Measurements from ENCODE around the gene FXYD5.
"Not testable (repeated sequence)": the region's sequence is repeated elsewhere in the genome, so short reads cannot be mapped to it uniquely, and the experiment has no call there.

FXYD5 gene

DNA sequence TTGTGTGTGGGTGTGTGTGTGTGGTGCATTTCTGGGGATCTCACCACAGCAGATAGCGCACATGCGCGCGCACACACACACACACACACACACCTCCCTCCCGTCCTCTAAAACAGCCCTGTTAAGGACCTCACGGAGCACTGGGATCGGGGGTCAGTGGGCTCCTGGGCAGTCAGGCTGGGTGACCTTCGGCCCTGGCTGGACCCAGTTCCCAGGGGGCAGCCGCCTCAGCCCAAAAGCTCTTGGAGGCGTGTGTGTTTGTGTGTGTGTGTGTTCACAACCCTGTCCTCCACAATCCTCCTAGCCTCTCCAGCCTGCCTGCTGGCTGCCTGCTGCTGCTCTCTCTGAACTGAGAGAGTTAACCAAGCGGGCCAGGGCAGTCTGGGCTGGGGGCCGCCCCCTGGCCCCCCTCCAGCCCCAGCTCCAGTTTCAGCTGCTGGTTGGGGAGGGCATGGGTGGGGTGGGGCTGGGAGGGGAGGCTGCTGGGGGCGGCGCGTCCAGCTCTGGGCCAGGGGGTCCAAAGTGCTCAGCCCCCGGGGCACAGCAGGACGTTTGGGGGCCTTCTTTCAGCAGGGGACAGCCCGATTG lies 16.1 kb upstream of the FXYD5 start, which contains the start of gene FXYD1:
Gene FXYD1 (plus strand): TSS at position 520 of the 588 bp plus-strand sequence. CDS start 1,256 bp downstream, outside the sequence.
- no peak for DNase-seq (ENCODE audit: low read depth)

- DNase-seq (ENCODE audit: low read depth), result no peak
Observed at GRCh38 chr19:35140207-35140961, 14.2 kb upstream of the FXYD5 start.

- DNase-seq (ENCODE audit: low read depth), result peak; percentile 92
Observed at GRCh38 chr19:35140962-35141836, 13.3 kb upstream of the FXYD5 start.

- no peak for DNase-seq (ENCODE audit: low read depth)
Observed at GRCh38 chr19:35141837-35142605, 12.5 kb upstream of the FXYD5 start.

DNA sequence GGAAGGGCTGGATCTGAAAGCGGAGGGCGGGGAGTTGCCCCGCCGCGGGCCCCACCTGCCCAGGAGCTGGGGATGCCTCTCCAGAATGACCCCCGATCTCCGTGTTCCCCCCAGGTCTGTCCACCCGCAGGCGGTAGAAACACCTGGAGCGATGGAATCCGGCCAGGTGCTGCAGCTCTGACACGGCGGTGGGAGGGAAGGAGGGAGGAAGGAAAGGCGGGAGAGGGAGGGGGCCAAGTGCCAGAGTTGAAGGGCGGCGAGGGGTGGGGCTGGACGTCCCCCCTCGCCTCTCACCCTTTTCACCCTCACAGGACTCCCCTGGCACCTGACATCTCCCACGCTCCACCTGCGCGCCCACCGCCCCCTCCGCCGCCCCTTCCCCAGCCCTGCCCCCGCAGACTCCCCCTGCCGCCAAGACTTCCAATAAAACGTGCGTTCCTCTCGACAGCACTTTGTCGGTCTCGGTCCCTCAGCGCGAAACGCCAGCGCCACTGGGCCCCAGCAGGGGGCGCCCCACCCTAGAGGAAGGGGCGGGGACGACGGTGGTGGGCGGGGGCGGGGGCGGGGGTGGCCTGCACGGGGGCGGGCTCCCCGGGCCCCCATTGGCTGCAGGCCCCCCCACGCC lies 11.8 kb upstream of the FXYD5 start:
- peak; percentile 46 for DNase-seq (ENCODE audit: low read depth)

DNA sequence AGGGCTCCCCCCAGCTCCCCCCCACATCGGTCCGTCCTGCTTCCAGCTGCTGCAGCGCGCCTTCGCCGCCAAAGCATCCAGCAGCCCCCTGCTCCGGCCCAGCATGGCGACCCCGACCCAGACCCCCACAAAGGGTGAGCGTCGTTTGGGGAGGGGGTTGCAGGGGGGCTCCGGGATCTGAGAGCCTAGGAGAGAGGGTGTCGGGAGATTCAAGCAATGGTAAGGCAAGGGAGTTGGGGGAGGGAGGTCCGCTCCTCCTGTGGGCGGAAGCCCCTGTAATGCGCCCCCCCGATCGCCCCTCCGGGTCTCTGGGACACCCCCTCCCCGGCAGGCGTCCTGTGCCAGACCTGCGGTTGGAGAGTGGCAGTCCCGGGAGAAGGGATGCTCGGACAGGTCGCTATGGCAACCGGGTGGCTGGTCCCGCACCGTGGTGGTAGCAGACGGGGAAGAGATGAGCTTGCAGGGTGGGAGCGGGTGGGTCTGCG lies 11.3 kb upstream of the FXYD5 start, which contains the start of gene FXYD7:
Gene FXYD7 (plus strand): TSS at position 25 of the 485 bp plus-strand sequence. CDS start 79 bp downstream, at position 104.
- peak; percentile 17 for DNase-seq (ENCODE audit: low read depth)

- no peak for DNase-seq (ENCODE audit: low read depth)
Observed at GRCh38 chr19:35143818-35144217, 10.7 kb upstream of the FXYD5 start.

DNA sequence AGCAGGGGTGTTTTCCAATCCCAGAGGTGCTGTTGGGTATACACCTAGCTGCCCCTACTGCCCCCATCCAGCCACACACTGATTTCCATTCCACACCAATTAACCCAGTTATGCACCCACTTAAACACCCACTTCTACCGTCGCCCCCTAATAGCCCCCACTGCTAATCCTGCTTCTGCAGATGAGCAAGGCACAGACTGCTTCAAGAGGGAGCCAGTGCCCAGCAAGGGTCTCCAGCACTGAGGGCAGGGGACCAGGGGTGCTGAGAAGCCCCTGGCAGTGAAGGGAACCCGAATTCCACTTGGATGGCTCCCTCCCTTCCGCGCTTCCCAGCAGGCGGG lies 10.3 kb upstream of the FXYD5 start:
- DNase-seq (ENCODE audit: low read depth), result no peak

DNA sequence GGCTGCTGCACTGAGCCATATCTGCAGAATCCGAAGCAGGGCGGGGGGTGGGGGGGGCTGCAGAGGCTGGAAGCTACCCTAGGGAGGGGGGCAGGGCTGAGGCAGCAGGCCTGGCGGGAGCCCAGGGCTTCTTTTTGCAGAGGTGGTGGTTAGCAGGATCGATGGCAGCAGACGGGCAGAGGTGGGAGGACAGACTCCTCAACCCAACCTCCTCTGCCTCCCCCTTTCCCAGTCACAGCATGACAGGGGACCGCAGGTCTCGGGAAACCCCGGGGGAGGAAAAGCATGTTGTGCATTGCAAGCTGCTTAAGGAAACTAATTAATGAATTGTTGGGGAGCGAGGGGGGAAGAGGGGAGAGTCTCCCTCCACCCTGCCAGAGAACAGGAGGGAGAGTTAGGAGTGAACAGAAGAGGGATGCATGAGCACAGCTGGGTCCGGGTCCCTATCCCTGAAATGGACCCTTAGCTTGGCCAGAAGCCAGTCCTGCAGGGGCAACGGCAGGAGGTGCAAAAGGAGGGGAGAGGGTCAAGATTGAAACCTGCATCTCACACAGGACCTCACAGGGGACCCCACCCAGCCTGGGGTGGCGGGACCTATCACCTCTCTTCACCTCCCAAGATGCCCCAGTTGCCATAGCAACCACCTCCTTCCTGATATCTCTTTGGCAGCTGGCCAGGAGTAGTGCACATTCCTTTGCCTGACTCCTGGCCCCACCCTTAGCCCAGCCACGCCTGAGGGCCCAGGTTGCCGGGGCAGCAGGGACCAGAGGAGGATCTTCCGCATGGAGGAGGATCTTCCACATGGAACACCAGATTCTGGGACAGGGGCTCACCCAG lies 9.7 kb upstream of the FXYD5 start:
- peak; percentile 26 for DNase-seq (ENCODE audit: low read depth)

DNA sequence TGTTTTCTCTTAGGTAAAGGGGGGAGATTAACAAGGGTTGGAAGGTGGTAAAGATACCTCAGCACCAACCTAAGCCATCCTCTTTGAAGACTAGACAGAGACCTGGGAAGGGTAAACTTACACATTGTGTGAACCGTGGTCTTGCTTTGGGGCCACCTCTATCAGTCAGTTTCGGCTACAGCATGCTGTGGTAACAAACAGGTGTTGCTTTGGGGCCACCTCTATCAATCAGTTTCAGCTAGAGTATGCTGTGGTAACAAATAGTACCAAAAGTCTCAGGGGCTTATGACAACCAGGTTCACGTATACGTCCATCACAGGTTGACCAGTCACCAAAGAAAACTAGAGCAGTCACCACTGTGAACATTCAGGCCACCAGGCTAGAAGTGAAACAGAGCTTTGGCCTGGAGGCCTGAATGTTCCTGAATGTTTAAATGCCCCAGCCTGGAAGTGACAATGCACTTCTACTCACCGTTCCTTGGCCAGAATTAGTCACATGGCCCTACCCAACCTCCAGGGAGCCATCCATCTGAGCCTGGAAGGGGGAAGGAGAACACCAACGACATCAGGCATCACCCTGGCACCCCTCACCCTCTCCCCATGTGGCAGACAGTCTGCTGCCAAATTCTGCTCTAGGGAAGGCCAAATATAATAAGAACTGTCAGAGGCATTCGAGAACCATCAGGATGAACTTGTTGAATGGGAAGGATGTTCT lies 7.6 kb upstream of the FXYD5 start:
- no peak for DNase-seq (ENCODE audit: low read depth)

GRCh38 chr19:35149463-35149862 lies 5.1 kb upstream of the FXYD5 start:
- DNase-seq (ENCODE audit: low read depth), result no peak

- DNase-seq (ENCODE audit: low read depth), result no peak
Observed at GRCh38 chr19:35150445-35150844, 4.1 kb upstream of the FXYD5 start.

GRCh38 chr19:35151273-35152065 lies 3.1 kb upstream of the FXYD5 start:
- DNase-seq (ENCODE audit: low read depth), result no peak

DNA sequence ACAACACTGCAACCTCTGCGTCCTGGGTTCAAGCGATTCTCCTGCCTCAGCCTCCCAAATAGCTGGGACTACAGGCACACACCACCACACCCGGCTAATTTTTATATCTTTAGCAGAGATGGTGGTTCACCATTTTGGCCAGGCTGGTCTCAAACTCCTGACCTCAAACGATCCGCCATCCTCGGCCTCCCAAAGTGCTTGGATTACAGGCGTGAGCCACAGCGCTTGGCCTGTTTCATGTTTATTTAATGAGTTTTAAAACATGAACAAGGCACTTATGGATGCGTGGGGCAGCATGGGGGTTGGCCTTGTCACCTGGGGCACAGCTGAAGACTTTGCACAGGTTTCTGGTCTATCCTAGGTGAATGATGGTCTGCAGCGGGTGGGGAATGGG lies 1.4 kb upstream of the FXYD5 start:
- DNase-seq (ENCODE audit: low read depth), result not testable (repeated sequence)

- peak; percentile 48 for DNase-seq (ENCODE audit: low read depth)
Observed at GRCh38 chr19:35153701-35154524, 622 bp upstream of the FXYD5 start.

DNA sequence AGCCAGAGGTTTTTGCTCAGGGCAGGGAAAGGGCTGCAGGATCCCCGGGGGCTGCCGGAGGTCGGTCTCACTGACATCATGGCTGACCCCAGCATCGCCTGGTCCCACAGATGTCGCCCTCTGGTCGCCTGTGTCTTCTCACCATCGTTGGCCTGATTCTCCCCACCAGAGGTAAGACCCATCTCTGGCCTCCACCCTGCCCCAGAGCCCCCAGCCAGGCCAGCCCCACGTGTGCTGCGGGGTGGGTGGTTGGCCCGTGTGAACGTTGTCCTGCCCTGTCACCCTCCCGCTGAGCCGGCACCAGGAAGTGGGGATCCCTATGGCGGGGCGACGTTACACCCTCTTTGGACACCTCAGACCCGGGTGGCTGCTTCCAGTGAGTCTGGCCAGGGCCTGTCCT lies 906 bp downstream of the FXYD5 start:
- no peak for DNase-seq (ENCODE audit: low read depth)

DNA sequence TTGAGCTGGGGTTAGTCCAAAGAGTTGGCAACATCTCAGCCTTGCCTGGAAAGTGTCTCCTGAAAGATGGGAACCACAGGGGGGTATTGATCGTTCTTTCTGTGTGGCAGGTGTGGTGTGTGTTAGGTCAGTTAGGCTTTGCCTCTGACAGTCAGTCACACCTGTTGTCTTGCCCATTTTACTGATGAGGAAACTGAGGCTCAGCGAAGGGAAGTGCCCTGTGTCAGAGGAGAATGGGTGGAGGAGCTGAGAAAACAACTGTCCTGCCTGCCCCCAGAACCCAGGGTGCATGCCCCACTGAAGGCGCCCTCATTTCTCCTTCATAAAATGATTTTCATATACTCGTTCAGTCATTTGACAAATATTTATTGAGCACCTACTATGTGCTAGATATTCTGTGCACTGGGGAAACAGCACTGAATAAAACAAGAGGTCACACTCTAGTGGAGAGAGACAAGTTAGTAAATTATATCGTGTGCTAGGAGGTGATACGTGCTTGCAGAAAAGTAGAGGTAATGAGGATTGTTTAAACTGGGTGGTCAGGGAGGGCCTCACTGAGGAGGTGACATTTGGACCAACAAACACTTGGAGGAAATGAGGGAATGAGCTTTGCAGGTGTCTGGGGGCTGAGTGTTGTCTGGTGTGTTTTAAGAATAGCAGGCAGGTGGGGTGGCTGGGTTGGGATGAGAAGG lies 1.6 kb downstream of the FXYD5 start:
- DNase-seq (ENCODE audit: low read depth), result no peak

- DNase-seq (ENCODE audit: low read depth), result no peak
Observed at GRCh38 chr19:35156673-35157014, 2.1 kb downstream of the FXYD5 start.
